ENCODE measurements around the gene STX10. TPM values are rescaled to one million over a fixed set of nuclear protein-coding genes. Genes with fewer than 3 reads are reported as not detected.
A peak's percentile ranks its signal among the peaks of the same experiment; 100 is the strongest.

STX10 gene
- total RNA-seq, 1 donor from 2014 or later, result 78.1 TPM

GRCh38 chr19:13117772-13118423, 32.3 kb downstream of the STX10 start, which contains the start of gene NACC1:
TSS of gene NACC1 (plus strand) at chr19:13118264. CDS start at chr19:13135208, 16,944 bp downstream.
- DNase-seq (ENCODE audit: low spot score), result peak; percentile 89
- H3K27ac Mint-ChIP-seq, result peak within 1 kb of the TSS; percentile 97
- H3K36me3 Mint-ChIP-seq (ENCODE audit: low read depth), result peaks cover 18% of the 10 kb centered on the region
- intact Hi-C loops (cut with micrococcal nuclease), result loop anchor here (1.0 to 10.0 kb wide), 5 partner anchors 14 to 383 kb away; partner anchors contain the start of genes GET3 and TRIR
- no peaks in the 10 kb centered on the region for H3K27me3 Mint-ChIP-seq (ENCODE audit: insufficient read depth)
- no peaks in the 10 kb centered on the region for H3K9me3 Mint-ChIP-seq
- H3K4me3 Mint-ChIP-seq, result peak within 1 kb of the TSS; percentile 96
- H3K4me1 Mint-ChIP-seq (ENCODE audit: low read depth), result peaks cover 51% of the 10 kb centered on the region

- peaks cover 21% of the 10 kb centered on the region for H3K36me3 Mint-ChIP-seq (ENCODE audit: low read depth)
- no peaks in the 10 kb centered on the region for H3K27me3 Mint-ChIP-seq (ENCODE audit: insufficient read depth)
- no peaks in the 10 kb centered on the region for H3K9me3 Mint-ChIP-seq
- peak overlapping the region; percentile 97 for H3K27ac Mint-ChIP-seq
- no peak for DNase-seq (ENCODE audit: low spot score)
- peaks cover 46% of the 10 kb centered on the region for H3K4me1 Mint-ChIP-seq (ENCODE audit: low read depth)
- peak overlapping the region; percentile 96 for H3K4me3 Mint-ChIP-seq
- intact Hi-C loops (cut with micrococcal nuclease), result loop anchor here (2.0 to 10.0 kb wide), 3 partner anchors 46 to 382 kb away; partner anchors contain the start of genes GET3 and TRIR
Observed at GRCh38 chr19:13117176-13117771, 32.9 kb downstream of the STX10 start.

GRCh38 chr19:13116282-13117175, 33.6 kb downstream of the STX10 start, which contains the start of gene TRMT1:
TSS of gene TRMT1 (minus strand) at chr19:13116740. CDS start at chr19:13116399, 341 bp downstream.
- peak within 1 kb of the TSS; percentile 97 for H3K27ac Mint-ChIP-seq
- H3K4me1 Mint-ChIP-seq (ENCODE audit: low read depth), result peaks cover 38% of the 10 kb centered on the region
- intact Hi-C loops (cut with micrococcal nuclease), result loop anchor here (1.0 to 10.0 kb wide), 6 partner anchors 12 to 382 kb away; partner anchors contain the start of genes GET3 and TRIR
- peak within 1 kb of the TSS; percentile 96 for H3K4me3 Mint-ChIP-seq
- peaks cover 18% of the 10 kb centered on the region for H3K36me3 Mint-ChIP-seq (ENCODE audit: low read depth)
- no peaks in the 10 kb centered on the region for H3K9me3 Mint-ChIP-seq
- no peaks in the 10 kb centered on the region for H3K27me3 Mint-ChIP-seq (ENCODE audit: insufficient read depth)
- peak; percentile 86 for DNase-seq (ENCODE audit: low spot score)

GRCh38 chr19:13115936-13116281, 34.3 kb downstream of the STX10 start:
- intact Hi-C loops (cut with micrococcal nuclease), result loop anchor here (1.0 to 10.0 kb wide), 6 partner anchors 12 to 381 kb away; partner anchors contain the start of genes GET3 and TRIR
- peaks cover 33% of the 10 kb centered on the region for H3K4me1 Mint-ChIP-seq (ENCODE audit: low read depth)
- peak overlapping the region; percentile 96 for H3K4me3 Mint-ChIP-seq
- no peaks in the 10 kb centered on the region for H3K27me3 Mint-ChIP-seq (ENCODE audit: insufficient read depth)
- no peak for DNase-seq (ENCODE audit: low spot score)
- H3K27ac Mint-ChIP-seq, result peak overlapping the region; percentile 97
- H3K9me3 Mint-ChIP-seq, result no peaks in the 10 kb centered on the region
- H3K36me3 Mint-ChIP-seq (ENCODE audit: low read depth), result peaks cover 18% of the 10 kb centered on the region

- peaks cover 16% of the 10 kb centered on the region for H3K36me3 Mint-ChIP-seq (ENCODE audit: low read depth)
- H3K27me3 Mint-ChIP-seq (ENCODE audit: insufficient read depth), result no peaks in the 10 kb centered on the region
- intact Hi-C loops (cut with micrococcal nuclease), result loop anchor here (10.0 kb wide), 1 partner anchor 378 kb away; the partner anchor contains the start of genes GET3 and TRIR
- DNase-seq (ENCODE audit: low spot score), result no peak
- no peak overlapping the region for H3K4me3 Mint-ChIP-seq
- H3K9me3 Mint-ChIP-seq, result no peaks in the 10 kb centered on the region
- H3K4me1 Mint-ChIP-seq (ENCODE audit: low read depth), result peaks cover 18% of the 10 kb centered on the region
- H3K27ac Mint-ChIP-seq, result no peak overlapping the region
Observed at GRCh38 chr19:13112555-13112954, 37.6 kb downstream of the STX10 start.

- Mint-ChIP-seq H3K27ac (no peak overlapping the region), H3K4me1 (ENCODE audit: low read depth) (peaks cover 4% of the 10 kb centered on the region), H3K4me3 (no peak overlapping the region), H3K27me3 (ENCODE audit: insufficient read depth) (no peaks in the 10 kb centered on the region), H3K36me3 (ENCODE audit: low read depth) (peaks cover 14% of the 10 kb centered on the region), H3K9me3 (no peaks in the 10 kb centered on the region)
- intact Hi-C loops (cut with micrococcal nuclease), result loop anchor here (10.0 kb wide), 1 partner anchor 375 kb away; the partner anchor contains the start of genes GET3 and TRIR
- no peak for DNase-seq (ENCODE audit: low spot score)
Observed at GRCh38 chr19:13110099-13110610, 40.0 kb downstream of the STX10 start.

GRCh38 chr19:13109361-13110098, 40.6 kb downstream of the STX10 start:
- Mint-ChIP-seq H3K4me1 (ENCODE audit: low read depth) (peaks cover 6% of the 10 kb centered on the region), H3K27me3 (ENCODE audit: insufficient read depth) (no peaks in the 10 kb centered on the region), H3K4me3 (no peak overlapping the region), H3K27ac (no peak overlapping the region), H3K36me3 (ENCODE audit: low read depth) (peaks cover 17% of the 10 kb centered on the region), H3K9me3 (no peaks in the 10 kb centered on the region)
- no peak for DNase-seq (ENCODE audit: low spot score)
- intact Hi-C loops (cut with micrococcal nuclease), result loop anchor here (10.0 kb wide), 1 partner anchor 375 kb away; the partner anchor contains the start of genes GET3 and TRIR

GRCh38 chr19:13104848-13105711, 45.1 kb downstream of the STX10 start:
- H3K27ac Mint-ChIP-seq, result peak overlapping the region; percentile 91
- peaks cover 13% of the 10 kb centered on the region for H3K36me3 Mint-ChIP-seq (ENCODE audit: low read depth)
- intact Hi-C loops (cut with micrococcal nuclease), result loop anchor here (1.0 kb wide), 1 partner anchor 11 kb away; the partner anchor contains the start of gene TRMT1
- no peaks in the 10 kb centered on the region for H3K27me3 Mint-ChIP-seq (ENCODE audit: insufficient read depth)
- no peak for DNase-seq (ENCODE audit: low spot score)
- H3K4me3 Mint-ChIP-seq, result peak overlapping the region; percentile 93
- no peaks in the 10 kb centered on the region for H3K9me3 Mint-ChIP-seq
- H3K4me1 Mint-ChIP-seq (ENCODE audit: low read depth), result peaks cover 12% of the 10 kb centered on the region

GRCh38 chr19:13104360-13104847, 45.8 kb downstream of the STX10 start:
- DNase-seq (ENCODE audit: low spot score), result peak; percentile 62
- intact Hi-C loops (cut with micrococcal nuclease), result loop anchor here (1.0 kb wide), 1 partner anchor 12 kb away; the partner anchor contains the start of gene TRMT1

GRCh38 chr19:13103581-13104359, 46.4 kb downstream of the STX10 start:
- intact Hi-C loops (cut with micrococcal nuclease), result loop anchor here (1.0 kb wide), 1 partner anchor 13 kb away; the partner anchor contains the start of gene TRMT1
- Mint-ChIP-seq H3K36me3 (ENCODE audit: low read depth) (peaks cover 12% of the 10 kb centered on the region), H3K4me1 (ENCODE audit: low read depth) (peaks cover 17% of the 10 kb centered on the region), H3K27me3 (ENCODE audit: insufficient read depth) (peaks cover 2% of the 10 kb centered on the region), H3K27ac (no peak overlapping the region), H3K4me3 (peak overlapping the region; percentile 93), H3K9me3 (no peaks in the 10 kb centered on the region)
- no peak for DNase-seq (ENCODE audit: low spot score)

More at GRCh38 chr19:13104360-13104847, 45.8 kb downstream of the STX10 start:
- Mint-ChIP-seq H3K4me1 (ENCODE audit: low read depth) (peaks cover 17% of the 10 kb centered on the region), H3K27ac (peak overlapping the region; percentile 91), H3K36me3 (ENCODE audit: low read depth) (peaks cover 12% of the 10 kb centered on the region), H3K4me3 (peak overlapping the region; percentile 93), H3K27me3 (ENCODE audit: insufficient read depth) (no peaks in the 10 kb centered on the region), H3K9me3 (no peaks in the 10 kb centered on the region)
